ENCODE results near the gene HERC3. TPM values are rescaled to one million over a fixed set of nuclear protein-coding genes. Genes with fewer than 3 reads are reported as not detected.

Gene HERC3
- total and polyA plus RNA-seq, 2 of the 13 experiments (the other 11 are each of a cell fraction or from before 2014, with no cell fraction given): 3.8 to 6.2 TPM

GRCh38 chr4:88659055-88659889 is 67.0 kb downstream of the HERC3 start (continued):
- TF ChIP-seq TEF (CRISPR knock-in tag; IDR thresholded peaks at IDR 0.05) (no peak), ZXDC (CRISPR knock-in tag; IDR thresholded peaks at IDR 0.05) (no peak), ZNF83 (CRISPR knock-in tag; IDR thresholded peaks at IDR 0.05; ENCODE audit: borderline replicate concordance) (no peak), MBD4 (IDR thresholded peaks at IDR 0.05; ENCODE audit: borderline replicate concordance, low read length) (no peak), CAMTA2 (CRISPR knock-in tag; IDR thresholded peaks at IDR 0.05; ENCODE audit: borderline replicate concordance) (no peak), ISX (CRISPR knock-in tag; conservative IDR thresholded peaks at IDR 0.05) (no peak), HOXA7 (CRISPR knock-in tag; IDR thresholded peaks at IDR 0.05) (no peak), ZNF800 (CRISPR knock-in tag; IDR thresholded peaks at IDR 0.05) (no peak), CREB1 (IDR thresholded peaks at IDR 0.05) (no peak), CREB1 (CRISPR knock-in tag; IDR thresholded peaks at IDR 0.05) (0 out of 2 replicates have a peak, but pooled peaks have one; percentile 29), ZNF883 (CRISPR knock-in tag; IDR thresholded peaks at IDR 0.05; ENCODE audit: not compliant biosample characterization) (no peak), RAD21 (CRISPR knock-in tag; IDR thresholded peaks at IDR 0.05) (peak; percentile 39; the same call in 1 of the 2 replicates), THAP9 (CRISPR knock-in tag; IDR thresholded peaks at IDR 0.05; ENCODE audit: borderline replicate concordance) (no peak), STAG1 (CRISPR knock-in tag; IDR thresholded peaks at IDR 0.05) (peak; percentile 72), MTF2 (CRISPR knock-in tag; IDR thresholded peaks at IDR 0.05; ENCODE audit: borderline replicate concordance) (no peak), RBFOX2 (IDR thresholded peaks at IDR 0.05; ENCODE audit: low read depth, low read length) (no peak), MAFK (conservative IDR thresholded peaks at IDR 0.05 in 1 of 2, IDR thresholded peaks at IDR 0.05 in 1 of 2; ENCODE audit: low read length in 2 of 2) (peak in 1 of 2 experiments; percentile 18; a peak in 1 of 4 replicates), ZNF34 (CRISPR knock-in tag; IDR thresholded peaks at IDR 0.05; ENCODE audit: borderline replicate concordance) (no peak), MZF1 (CRISPR knock-in tag; IDR thresholded peaks at IDR 0.05; ENCODE audit: borderline replicate concordance) (no peak)
